Testis (tissue), 3 donors: ENCODE results near the gene DPYSL3. TPM values are rescaled to one million over a fixed set of nuclear protein-coding genes. Genes with fewer than 3 reads are reported as not detected.
A peak's percentile ranks its signal among the peaks of the same experiment; 100 is the strongest.

Experiments used
- DNase-seq: peaks from one replicate; pipeline ENCODE4 v3.0.0-alpha.2; 2019
- H3K27ac ChIP-seq, 2 donors: fragments of 200-600 bp; sonication (generic); one replicate each; pipeline ENCODE4 v1.5.1; 2019
- H3K27me3 ChIP-seq: fragments of 200-600 bp; sonication (generic); one replicate; pipeline ENCODE4 v1.5.1; 2019
- H3K36me3 ChIP-seq: fragments of 200-600 bp; sonication (generic); one replicate; pipeline ENCODE4 v1.5.1; 2017; ENCODE audit warnings: low read depth; ENCODE audit errors: missing control alignments
- H3K4me1 ChIP-seq: fragments of 200-600 bp; sonication (generic); one replicate; pipeline ENCODE4 v1.5.1; 2019
- H3K4me3 ChIP-seq, 2 donors: fragments of 200-600 bp; sonication (generic); one replicate each; pipeline ENCODE4 v1.5.1; 2017 to 2019
- H3K9me3 ChIP-seq: fragments of 200-600 bp; sonication (generic); one replicate; pipeline ENCODE4 v1.5.1; 2017
- POLR2A ChIP-seq: fragments of 450-650 bp; IDR thresholded peaks from one replicate; pipeline ENCODE4 v1.6.1; 2017; ENCODE audit warnings: antibody characterized with exemption, mild to moderate bottlenecking, moderate library complexity
- WGBS, 2 donors: methylation state at CpG; one replicate each; pipeline ENCODE4 v1.1.5; 2018; 5-methylcytosine and 5-hydroxymethylcytosine counted together
- intact Hi-C: fragments of 100-400 bp; cut with DNase I; formaldehyde crosslinking; loops from one replicate; pipeline ENCODE4 v1.15.1; 2023; ENCODE audit warnings: low total_unique reads
- polyA plus RNA-seq: library from polyadenylated mRNA; stranded (reverse); fragments of 350-450 nt; fragmentation: Illumina TruSeq; extraction: RNeasy Lipid Tissue Mini Kit (QIAGEN cat#74804); gene quantifications from one replicate; pipeline ENCODE4 v1.2.3, GENCODE V29; 2014; ENCODE audit warnings: low read depth, low replicate concordance; ENCODE audit not compliant: insufficient read depth
- total RNA-seq, 2 donors: library from RNA; depleted of rRNA; stranded (reverse); fragments of >200 nt; gene quantifications; one replicate each; pipeline ENCODE4 v1.2.3, GENCODE V29; 2016
- TF ChIP-seq, protein P1 (sequence below), 3 experiments: fragments of 450-650 bp in 2 of 3; fragments of 200-600 bp in 1 of 3; sonication (generic) in 1 of 3; IDR thresholded peaks; one replicate each; pipeline ENCODE4 v1.5.1; 2016 to 2019; ENCODE audit warnings: antibody characterized with exemption in 3 of 3, mild to moderate bottlenecking in 2 of 3, moderate library complexity in 1 of 3

DPYSL3 gene
- total and polyA plus RNA-seq, 3 donors from 2014 or later, result 42.5 to 71.6 (median 68.9) TPM

- Histone ChIP-seq H3K4me1 (peaks cover 7% of the 10 kb centered on the region), H3K9me3 (no peaks in the 10 kb centered on the region), H3K36me3 (no peaks in the 10 kb centered on the region), H3K27me3 (no peaks in the 10 kb centered on the region), H3K27ac (no peak overlapping the region), H3K4me3 (no peak overlapping the region)
- DNase-seq, result peak; percentile 30
- intact Hi-C loops, result no loop called here
- 36% methylated on average over 5 of the region's 5 CpGs for WGBS, 2 donors
- TF ChIP-seq POLR2A, result no peak
Measured at GRCh38 chr5:147483961-147484707, 25.7 kb downstream of the DPYSL3 start.

- Histone ChIP-seq H3K4me3 (no peak overlapping the region), H3K36me3 (no peaks in the 10 kb centered on the region), H3K27ac (no peak overlapping the region), H3K27me3 (no peaks in the 10 kb centered on the region), H3K4me1 (peaks cover 7% of the 10 kb centered on the region), H3K9me3 (no peaks in the 10 kb centered on the region)
- intact Hi-C loops, result no loop called here
- TF ChIP-seq POLR2A, result no peak
- TF ChIP-seq, protein P1, sequence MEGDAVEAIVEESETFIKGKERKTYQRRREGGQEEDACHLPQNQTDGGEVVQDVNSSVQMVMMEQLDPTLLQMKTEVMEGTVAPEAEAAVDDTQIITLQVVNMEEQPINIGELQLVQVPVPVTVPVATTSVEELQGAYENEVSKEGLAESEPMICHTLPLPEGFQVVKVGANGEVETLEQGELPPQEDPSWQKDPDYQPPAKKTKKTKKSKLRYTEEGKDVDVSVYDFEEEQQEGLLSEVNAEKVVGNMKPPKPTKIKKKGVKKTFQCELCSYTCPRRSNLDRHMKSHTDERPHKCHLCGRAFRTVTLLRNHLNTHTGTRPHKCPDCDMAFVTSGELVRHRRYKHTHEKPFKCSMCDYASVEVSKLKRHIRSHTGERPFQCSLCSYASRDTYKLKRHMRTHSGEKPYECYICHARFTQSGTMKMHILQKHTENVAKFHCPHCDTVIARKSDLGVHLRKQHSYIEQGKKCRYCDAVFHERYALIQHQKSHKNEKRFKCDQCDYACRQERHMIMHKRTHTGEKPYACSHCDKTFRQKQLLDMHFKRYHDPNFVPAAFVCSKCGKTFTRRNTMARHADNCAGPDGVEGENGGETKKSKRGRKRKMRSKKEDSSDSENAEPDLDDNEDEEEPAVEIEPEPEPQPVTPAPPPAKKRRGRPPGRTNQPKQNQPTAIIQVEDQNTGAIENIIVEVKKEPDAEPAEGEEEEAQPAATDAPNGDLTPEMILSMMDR (IDR thresholded peaks at IDR 0.05), result no peak
- WGBS, 2 donors, result 82 to 85% methylated on average over 5 of the region's 5 CpGs
- no peak for DNase-seq
Measured at GRCh38 chr5:147483188-147483790, 26.6 kb downstream of the DPYSL3 start.

DNA sequence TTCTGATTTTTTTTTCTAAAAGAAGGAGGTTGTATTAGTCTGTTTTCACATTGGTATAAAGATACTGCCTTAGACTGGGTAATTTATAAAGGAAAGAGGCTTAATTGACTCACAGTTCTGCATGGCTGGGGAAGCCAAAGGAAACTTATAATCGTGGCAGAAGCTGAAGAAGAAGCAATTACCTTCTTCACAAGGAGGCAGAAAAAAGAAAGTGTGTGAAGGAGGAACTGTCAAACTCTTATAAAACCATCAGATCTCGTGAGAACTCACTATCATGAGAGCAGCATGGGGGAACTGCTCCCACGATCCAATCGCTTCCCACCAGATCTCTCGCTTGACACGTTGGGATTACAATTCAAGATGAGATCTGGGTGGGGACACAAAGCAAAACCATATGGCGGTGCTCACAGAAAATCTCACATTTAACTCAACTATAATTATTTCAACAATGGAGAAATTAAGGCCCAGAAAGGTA is 27.1 kb downstream of the DPYSL3 start:
- WGBS, 2 donors, result 80 to 84% methylated on average over 7 of the region's 7 CpGs
- Histone ChIP-seq H3K27ac (no peak overlapping the region), H3K4me3 (no peak overlapping the region), H3K36me3 (no peaks in the 10 kb centered on the region), H3K4me1 (peaks cover 7% of the 10 kb centered on the region), H3K9me3 (no peaks in the 10 kb centered on the region), H3K27me3 (no peaks in the 10 kb centered on the region)
- TF ChIP-seq, protein P1 (IDR thresholded peaks at IDR 0.05), result no peak
- no peak for TF ChIP-seq POLR2A
- intact Hi-C loops, result no loop called here
- DNase-seq, result no peak

DNA sequence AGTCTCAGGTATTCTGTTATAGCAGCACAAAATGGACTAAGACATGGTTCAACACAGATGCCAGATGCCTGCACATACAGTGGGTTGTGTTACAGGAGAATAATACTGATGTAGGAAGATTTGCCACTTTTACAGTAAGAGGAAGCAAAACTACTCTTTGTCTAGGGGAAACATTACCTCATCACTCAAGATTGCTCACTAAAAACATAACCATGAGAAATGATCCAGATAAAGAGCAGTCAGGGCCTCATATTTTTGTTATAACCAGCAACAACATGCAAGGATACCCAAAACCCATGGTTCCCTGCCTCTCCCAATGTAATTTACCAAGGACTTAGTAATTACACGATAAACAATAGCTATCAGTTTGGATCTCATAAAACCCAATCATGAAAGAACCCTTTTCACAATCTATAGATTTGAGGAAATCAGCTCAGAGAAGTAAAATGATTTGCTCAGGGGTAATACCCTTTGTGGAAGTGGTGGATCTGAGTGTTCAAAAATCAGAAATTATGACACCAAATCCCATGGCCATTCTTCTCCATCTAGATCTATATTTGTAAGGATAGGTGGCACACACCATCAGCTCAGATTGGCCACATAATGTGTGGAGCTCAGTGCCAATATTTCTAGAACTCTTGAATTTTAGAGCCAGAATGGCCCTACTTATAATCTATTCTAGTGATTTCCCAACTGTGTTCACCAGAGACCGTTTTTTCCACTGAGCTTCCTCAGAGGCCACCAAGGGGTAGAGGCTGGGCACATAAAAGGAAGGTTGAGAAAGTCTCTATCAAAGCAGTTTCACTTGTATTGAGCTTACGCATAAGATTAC is 27.8 kb downstream of the DPYSL3 start:
- no peak for DNase-seq
- TF ChIP-seq POLR2A, result no peak
- TF ChIP-seq, protein P1 (IDR thresholded peaks at IDR 0.05), result no peak
- H3K27ac ChIP-seq, result no peak overlapping the region
- H3K4me1 ChIP-seq, result peaks cover 7% of the 10 kb centered on the region
- H3K9me3 ChIP-seq, result no peaks in the 10 kb centered on the region
- H3K36me3 ChIP-seq, result no peaks in the 10 kb centered on the region
- H3K4me3 ChIP-seq, result no peak overlapping the region
- intact Hi-C loops, result no loop called here
- WGBS, 2 donors, result 82 to 84% methylated on average over 3 of the region's 3 CpGs
- H3K27me3 ChIP-seq, result no peaks in the 10 kb centered on the region

GRCh38 chr5:147481376-147481775 is 28.5 kb downstream of the DPYSL3 start:
- no peaks in the 10 kb centered on the region for H3K9me3 ChIP-seq
- no peak overlapping the region for H3K4me3 ChIP-seq
- no peak for DNase-seq
- TF ChIP-seq POLR2A, result no peak
- TF ChIP-seq, protein P1 (IDR thresholded peaks at IDR 0.05), result no peak
- H3K4me1 ChIP-seq, result peaks cover 7% of the 10 kb centered on the region
- H3K36me3 ChIP-seq, result no peaks in the 10 kb centered on the region
- no peak overlapping the region for H3K27ac ChIP-seq
- no peaks in the 10 kb centered on the region for H3K27me3 ChIP-seq
- WGBS, 2 donors, result 72 to 90% methylated on average over 1 of the region's 1 CpG
- intact Hi-C loops, result no loop called here
